HepG2 (cell line): Measurements from ENCODE around the gene DDX46. TPM values are rescaled to one million over a fixed set of nuclear protein-coding genes. Genes with fewer than 3 reads are reported as not detected.

Experiments
- EZH2 ChIP-seq: conservative IDR thresholded peaks from 2 replicates; pipeline ENCODE4 v1.6.1; 2012; ENCODE audit warnings: mild to moderate bottlenecking, low read depth, low read length, moderate library complexity
- GATA4 ChIP-seq: sonication (generic); IDR thresholded peaks from 2 replicates; pipeline ENCODE4 v1.6.1; 2016; ENCODE audit warnings: antibody characterized with exemption, low read depth, borderline replicate concordance
- IRX3 ChIP-seq: sonication (generic); formaldehyde crosslinking; IDR thresholded peaks from 2 replicates; pipeline ENCODE4 v1.8.1; 2023; ENCODE audit warnings: mild to moderate bottlenecking, low read depth, missing genetic modification reagents, borderline replicate concordance
- JUN ChIP-seq: sonication (generic); formaldehyde crosslinking; IDR thresholded peaks from 2 replicates; pipeline ENCODE4 v1.4.0; 2020; ENCODE audit warnings: mild to moderate bottlenecking, missing genetic modification reagents
- JUNB ChIP-seq: sonication (generic); formaldehyde crosslinking; IDR thresholded peaks from 2 replicates; pipeline ENCODE4 v1.8.0; 2022; ENCODE audit warnings: missing genetic modification reagents, mild to moderate bottlenecking, borderline replicate concordance
- KLF16 ChIP-seq, 2 experiments: sonication (generic) in 1 of 2; formaldehyde crosslinking in 1 of 2; IDR thresholded peaks; 2 replicates each; pipeline versions ENCODE4 v1.6.1 to v1.8.0; 2016 to 2023; ENCODE audit warnings: missing genetic modification reagents in 2 of 2, missing compliant biosample characterization in 1 of 2
- RBM22 ChIP-seq: fragments of 200-400 bp; formaldehyde crosslinking; optimal IDR thresholded peaks from 2 replicates; pipeline ENCODE3; 2017; ENCODE audit warnings: mild to moderate bottlenecking, low read length, moderate library complexity
- SMARCC2 ChIP-seq: fragments of 450-650 bp; IDR thresholded peaks from 2 replicates; pipeline ENCODE4 v1.6.1; 2017; ENCODE audit warnings: antibody characterized with exemption, mild to moderate bottlenecking
- SP2 ChIP-seq: sonication (generic); formaldehyde crosslinking; IDR thresholded peaks from 2 replicates; pipeline ENCODE4 v1.5.1; 2020; ENCODE audit warnings: mild to moderate bottlenecking, missing genetic modification reagents
- ZNF572 ChIP-seq: sonication (generic); formaldehyde crosslinking; IDR thresholded peaks from 2 replicates; pipeline ENCODE4 v1.5.1; 2020; ENCODE audit warnings: mild to moderate bottlenecking, missing genetic modification reagents
- ZNF619 ChIP-seq: sonication (generic); formaldehyde crosslinking; IDR thresholded peaks from 2 replicates; pipeline ENCODE4 v1.4.0; 2020; ENCODE audit warnings: mild to moderate bottlenecking, missing genetic modification reagents
- polyA plus RNA-seq, 8 experiments: library from polyadenylated mRNA; depleted of rRNA in 3 of 8; stranded (reverse) in 7 of 8; unstranded in 1 of 8; fragments of >200 nt; fragmentation: Illumina TruSeq in 4 of 8; extraction: Trizol in 4 of 8; gene quantifications; 2 replicates each; pipeline versions ENCODE4 v1.2.1 to v1.2.3, GENCODE V29; 2011 to 2016; ENCODE audit warnings: low read depth in 4 of 8, missing spikeins in 1 of 8, mixed read lengths in 1 of 8; ENCODE audit not compliant: insufficient read depth in 1 of 8
- total RNA-seq, 5 experiments: library from RNA; depleted of rRNA; stranded (reverse); fragments of >200 nt; fragmentation: Illumina TruSeq; extraction: Trizol; gene quantifications; 2 replicates each; pipeline ENCODE4 v1.2.3, GENCODE V29; 2016; ENCODE audit warnings: low read depth in 1 of 5
- TF ChIP-seq, protein P1 (sequence below): sonication (generic); formaldehyde crosslinking; IDR thresholded peaks from 2 replicates; pipeline ENCODE4 v1.4.0; 2020; ENCODE audit warnings: low read depth, mild to moderate bottlenecking, missing genetic modification reagents
- TF ChIP-seq, protein P2 (sequence below), 2 experiments: sonication (generic) in 1 of 2; formaldehyde crosslinking in 1 of 2; IDR thresholded peaks; 2 replicates each; pipeline versions ENCODE4 v1.4.0 to v1.6.1; 2018 to 2020; ENCODE audit warnings: missing genetic modification reagents in 2 of 2, borderline replicate concordance in 1 of 2, low read depth in 1 of 2, mild to moderate bottlenecking in 1 of 2, missing biosample characterization in 1 of 2
- TF ChIP-seq, protein P3 (sequence below): sonication (generic); formaldehyde crosslinking; IDR thresholded peaks from 2 replicates; pipeline ENCODE4 v1.4.0; 2020; ENCODE audit warnings: missing genetic modification reagents
- TF ChIP-seq, protein P4 (sequence below): sonication (generic); formaldehyde crosslinking; IDR thresholded peaks from 2 replicates; pipeline ENCODE4 v1.4.0; 2020; ENCODE audit warnings: low read depth, mild to moderate bottlenecking, missing genetic modification reagents
- TF ChIP-seq, protein P5 (sequence below): sonication (generic); formaldehyde crosslinking; IDR thresholded peaks from 2 replicates; pipeline ENCODE4 v1.4.0; 2020; ENCODE audit warnings: mild to moderate bottlenecking, missing genetic modification reagents
- TF ChIP-seq, protein P6 (sequence below): sonication (generic); formaldehyde crosslinking; IDR thresholded peaks from 2 replicates; pipeline ENCODE4 v1.5.0; 2020; ENCODE audit warnings: missing genetic modification reagents, mild to moderate bottlenecking, borderline replicate concordance

DDX46 gene
- total and polyA plus RNA-seq, 2 of the 13 experiments (the other 11 are each of a cell fraction or from before 2014, with no cell fraction given) = 27.3 to 59.3 TPM

DNA sequence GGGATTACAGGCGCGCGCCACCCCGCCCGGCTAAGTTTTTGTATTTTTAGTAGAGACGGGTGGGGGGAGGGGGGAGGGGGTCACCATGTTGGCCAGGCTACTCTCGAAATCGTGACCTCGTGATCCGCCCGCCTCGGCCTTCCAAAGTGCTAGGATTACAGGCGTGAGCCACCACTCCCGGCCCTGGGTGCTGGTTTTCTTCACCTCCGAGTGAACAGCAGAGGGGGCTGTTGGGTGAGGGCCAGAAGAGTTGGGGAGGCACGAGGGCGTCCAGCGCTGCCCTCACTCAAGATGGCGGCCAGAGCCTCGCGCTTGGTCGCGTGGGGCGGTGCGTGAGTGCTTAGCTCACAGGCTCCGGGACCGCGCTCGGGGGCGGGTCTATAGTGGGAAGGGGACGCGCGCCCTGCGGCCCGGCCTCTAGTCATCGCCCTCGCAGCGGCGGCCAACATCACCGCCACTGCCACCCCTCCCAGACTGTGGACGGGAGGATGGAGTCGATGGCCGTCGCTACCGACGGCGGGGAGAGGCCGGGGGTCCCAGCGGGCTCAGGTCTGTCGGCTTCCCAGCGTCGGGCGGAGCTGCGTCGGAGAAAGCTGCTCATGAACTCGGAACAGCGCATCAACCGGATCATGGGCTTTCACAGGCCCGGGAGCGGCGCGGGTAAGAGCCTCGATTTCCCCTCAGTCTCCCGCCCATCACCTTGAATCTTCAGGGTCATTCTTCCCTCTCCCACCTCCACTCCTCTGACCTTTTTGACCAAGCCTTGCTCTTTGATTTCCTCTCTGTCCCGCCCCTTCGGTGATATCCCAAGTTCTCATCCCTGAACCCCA lies 20.2 kb upstream of the DDX46 start, which contains the start of gene CAMLG (continued):
- TF ChIP-seq, protein P1, sequence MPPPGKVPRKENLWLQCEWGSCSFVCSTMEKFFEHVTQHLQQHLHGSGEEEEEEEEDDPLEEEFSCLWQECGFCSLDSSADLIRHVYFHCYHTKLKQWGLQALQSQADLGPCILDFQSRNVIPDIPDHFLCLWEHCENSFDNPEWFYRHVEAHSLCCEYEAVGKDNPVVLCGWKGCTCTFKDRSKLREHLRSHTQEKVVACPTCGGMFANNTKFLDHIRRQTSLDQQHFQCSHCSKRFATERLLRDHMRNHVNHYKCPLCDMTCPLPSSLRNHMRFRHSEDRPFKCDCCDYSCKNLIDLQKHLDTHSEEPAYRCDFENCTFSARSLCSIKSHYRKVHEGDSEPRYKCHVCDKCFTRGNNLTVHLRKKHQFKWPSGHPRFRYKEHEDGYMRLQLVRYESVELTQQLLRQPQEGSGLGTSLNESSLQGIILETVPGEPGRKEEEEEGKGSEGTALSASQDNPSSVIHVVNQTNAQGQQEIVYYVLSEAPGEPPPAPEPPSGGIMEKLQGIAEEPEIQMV (CRISPR knock-in tag) = no peak
- TF ChIP-seq IRX3 (CRISPR knock-in tag) (0 out of 2 replicates have a peak, but pooled peaks have one; percentile 74), KLF16 (CRISPR knock-in tag; IDR thresholded peaks at IDR 0.05) (peak in 1 of 2 experiments; percentile 94; a peak in 2 of 4 replicates), JUN (CRISPR knock-in tag) (peak; percentile 38; the same call in 1 of the 2 replicates), SP2 (CRISPR knock-in tag) (peak; percentile 78), RBM22 (no peak), ZNF572 (CRISPR knock-in tag) (peak; percentile 91; the same call in 1 of the 2 replicates), SMARCC2 (no peak), EZH2 (no peak), GATA4 (no peak), JUNB (CRISPR knock-in tag) (no peak), ZNF619 (CRISPR knock-in tag) (peak; percentile 89)
- TF ChIP-seq, protein P2, sequence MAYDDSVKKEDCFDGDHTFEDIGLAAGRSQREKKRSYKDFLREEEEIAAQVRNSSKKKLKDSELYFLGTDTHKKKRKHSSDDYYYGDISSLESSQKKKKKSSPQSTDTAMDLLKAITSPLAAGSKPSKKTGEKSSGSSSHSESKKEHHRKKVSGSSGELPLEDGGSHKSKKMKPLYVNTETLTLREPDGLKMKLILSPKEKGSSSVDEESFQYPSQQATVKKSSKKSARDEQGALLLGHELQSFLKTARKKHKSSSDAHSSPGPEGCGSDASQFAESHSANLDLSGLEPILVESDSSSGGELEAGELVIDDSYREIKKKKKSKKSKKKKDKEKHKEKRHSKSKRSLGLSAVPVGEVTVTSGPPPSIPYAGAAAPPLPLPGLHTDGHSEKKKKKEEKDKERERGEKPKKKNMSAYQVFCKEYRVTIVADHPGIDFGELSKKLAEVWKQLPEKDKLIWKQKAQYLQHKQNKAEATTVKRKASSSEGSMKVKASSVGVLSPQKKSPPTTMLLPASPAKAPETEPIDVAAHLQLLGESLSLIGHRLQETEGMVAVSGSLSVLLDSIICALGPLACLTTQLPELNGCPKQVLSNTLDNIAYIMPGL (CRISPR knock-in tag; IDR thresholded peaks at IDR 0.05; ENCODE audit: borderline replicate concordance in 1 of 2, low read depth in 1 of 2) = peak; percentile 97 to 98
- TF ChIP-seq, protein P3, sequence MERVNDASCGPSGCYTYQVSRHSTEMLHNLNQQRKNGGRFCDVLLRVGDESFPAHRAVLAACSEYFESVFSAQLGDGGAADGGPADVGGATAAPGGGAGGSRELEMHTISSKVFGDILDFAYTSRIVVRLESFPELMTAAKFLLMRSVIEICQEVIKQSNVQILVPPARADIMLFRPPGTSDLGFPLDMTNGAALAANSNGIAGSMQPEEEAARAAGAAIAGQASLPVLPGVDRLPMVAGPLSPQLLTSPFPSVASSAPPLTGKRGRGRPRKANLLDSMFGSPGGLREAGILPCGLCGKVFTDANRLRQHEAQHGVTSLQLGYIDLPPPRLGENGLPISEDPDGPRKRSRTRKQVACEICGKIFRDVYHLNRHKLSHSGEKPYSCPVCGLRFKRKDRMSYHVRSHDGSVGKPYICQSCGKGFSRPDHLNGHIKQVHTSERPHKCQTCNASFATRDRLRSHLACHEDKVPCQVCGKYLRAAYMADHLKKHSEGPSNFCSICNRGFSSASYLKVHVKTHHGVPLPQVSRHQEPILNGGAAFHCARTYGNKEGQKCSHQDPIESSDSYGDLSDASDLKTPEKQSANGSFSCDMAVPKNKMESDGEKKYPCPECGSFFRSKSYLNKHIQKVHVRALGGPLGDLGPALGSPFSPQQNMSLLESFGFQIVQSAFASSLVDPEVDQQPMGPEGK (CRISPR knock-in tag) = peak; percentile 92
- TF ChIP-seq, protein P4, sequence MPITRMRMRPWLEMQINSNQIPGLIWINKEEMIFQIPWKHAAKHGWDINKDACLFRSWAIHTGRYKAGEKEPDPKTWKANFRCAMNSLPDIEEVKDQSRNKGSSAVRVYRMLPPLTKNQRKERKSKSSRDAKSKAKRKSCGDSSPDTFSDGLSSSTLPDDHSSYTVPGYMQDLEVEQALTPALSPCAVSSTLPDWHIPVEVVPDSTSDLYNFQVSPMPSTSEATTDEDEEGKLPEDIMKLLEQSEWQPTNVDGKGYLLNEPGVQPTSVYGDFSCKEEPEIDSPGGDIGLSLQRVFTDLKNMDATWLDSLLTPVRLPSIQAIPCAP (CRISPR knock-in tag) = 0 out of 2 replicates have a peak, but pooled peaks have one; percentile 65
- TF ChIP-seq, protein P5, sequence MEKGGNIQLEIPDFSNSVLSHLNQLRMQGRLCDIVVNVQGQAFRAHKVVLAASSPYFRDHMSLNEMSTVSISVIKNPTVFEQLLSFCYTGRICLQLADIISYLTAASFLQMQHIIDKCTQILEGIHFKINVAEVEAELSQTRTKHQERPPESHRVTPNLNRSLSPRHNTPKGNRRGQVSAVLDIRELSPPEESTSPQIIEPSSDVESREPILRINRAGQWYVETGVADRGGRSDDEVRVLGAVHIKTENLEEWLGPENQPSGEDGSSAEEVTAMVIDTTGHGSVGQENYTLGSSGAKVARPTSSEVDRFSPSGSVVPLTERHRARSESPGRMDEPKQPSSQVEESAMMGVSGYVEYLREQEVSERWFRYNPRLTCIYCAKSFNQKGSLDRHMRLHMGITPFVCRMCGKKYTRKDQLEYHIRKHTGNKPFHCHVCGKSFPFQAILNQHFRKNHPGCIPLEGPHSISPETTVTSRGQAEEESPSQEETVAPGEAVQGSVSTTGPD (CRISPR knock-in tag) = no peak
- TF ChIP-seq, protein P6, sequence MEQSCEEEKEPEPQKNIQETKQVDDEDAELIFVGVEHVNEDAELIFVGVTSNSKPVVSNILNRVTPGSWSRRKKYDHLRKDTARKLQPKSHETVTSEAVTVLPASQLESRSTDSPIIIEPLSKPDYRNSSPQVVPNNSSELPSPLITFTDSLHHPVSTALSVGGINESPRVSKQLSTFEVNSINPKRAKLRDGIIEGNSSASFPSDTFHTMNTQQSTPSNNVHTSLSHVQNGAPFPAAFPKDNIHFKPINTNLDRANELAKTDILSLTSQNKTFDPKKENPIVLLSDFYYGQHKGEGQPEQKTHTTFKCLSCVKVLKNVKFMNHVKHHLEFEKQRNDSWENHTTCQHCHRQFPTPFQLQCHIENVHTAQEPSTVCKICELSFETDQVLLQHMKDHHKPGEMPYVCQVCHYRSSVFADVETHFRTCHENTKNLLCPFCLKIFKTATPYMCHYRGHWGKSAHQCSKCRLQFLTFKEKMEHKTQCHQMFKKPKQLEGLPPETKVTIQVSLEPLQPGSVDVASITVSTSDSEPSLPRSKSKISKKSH (CRISPR knock-in tag) = peak; percentile 25; the same call in 1 of the 2 replicates
